Right ventricle myocardium inferior (tissue), 1 donor: ENCODE measurements around the gene OVOL3. TPM values are rescaled to one million over a fixed set of nuclear protein-coding genes. Genes with fewer than 3 reads are reported as not detected.
"Not testable (repeated sequence)": the region's sequence is repeated elsewhere in the genome, so short reads cannot be mapped to it uniquely, and the experiment has no call there.

Source experiments
- ATAC-seq: fragments of 200-7000 bp; cut with Tn5 transposase; one replicate; pipeline ENCODE4 v1.9.1; 2020; ENCODE audit warnings: mild to moderate bottlenecking, moderate library complexity
- DNase-seq: peaks from one replicate; pipeline ENCODE4 v3.0.0; 2021; ENCODE audit errors: missing footprints
- intact Hi-C: fragments of 100-400 bp; cut with DNase I; formaldehyde crosslinking; loops from one replicate; pipeline ENCODE4 v1.11.0; 2022
- total RNA-seq: library from RNA; stranded (reverse); fragmentation: NEBNext Ultra II Directional; extraction: Animal tissue kit (Norgen Biotek cat#: 25700); gene quantifications from one replicate; pipeline ENCODE4 v1.2.1, GENCODE V29; 2021
- donor health status: DM: no; HTN: yes; CAD: no; lungs with severe emphysema.

The OVOL3 gene
- total RNA-seq, 1 donor from 2014 or later: not detected

DNA sequence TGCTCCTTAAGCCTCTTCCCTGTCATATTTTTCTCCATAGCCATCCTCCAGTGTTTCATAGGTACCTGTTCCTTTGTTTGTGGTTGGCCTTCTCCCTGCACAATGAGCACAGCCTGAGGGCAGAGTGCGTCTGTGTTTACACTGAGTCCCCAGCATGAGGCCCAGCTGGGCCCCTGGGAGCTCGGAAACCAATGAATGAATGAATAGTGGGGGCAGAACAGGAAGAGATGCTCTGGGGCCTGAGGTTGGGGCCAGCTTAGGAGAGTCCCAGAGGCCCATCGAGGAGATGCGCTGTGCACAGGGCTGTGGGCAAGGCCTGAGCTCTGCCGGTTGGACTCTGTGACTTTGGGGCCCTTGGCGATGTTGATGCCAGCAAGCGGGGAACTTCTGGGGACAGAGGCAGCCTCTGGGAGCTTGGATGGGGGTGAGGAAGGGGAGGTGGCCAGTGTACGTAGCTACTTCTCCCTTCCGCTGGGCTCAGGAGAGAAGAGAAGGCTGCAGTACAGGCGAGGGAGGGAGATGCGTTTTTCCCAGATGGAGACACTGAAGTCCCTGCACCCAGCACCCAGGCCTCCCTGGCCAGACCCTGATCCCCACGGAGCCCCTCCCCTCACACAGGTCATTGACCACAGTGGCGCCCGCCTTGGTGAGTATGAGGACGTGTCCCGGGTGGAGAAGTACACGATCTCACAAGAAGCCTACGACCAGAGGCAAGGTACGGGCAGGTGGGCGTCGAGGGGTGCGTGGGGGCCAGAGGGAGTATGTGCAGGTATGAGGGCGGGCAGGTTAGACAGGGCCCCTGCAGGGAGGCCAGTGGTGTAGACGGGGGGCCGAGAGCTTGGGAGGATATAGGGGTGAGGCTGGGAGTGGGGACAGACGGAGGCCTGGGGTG, 9.4 kb downstream of the OVOL3 start:
- no peak for DNase-seq
- no peak for ATAC-seq
- intact Hi-C loops: no loop called here

DNA sequence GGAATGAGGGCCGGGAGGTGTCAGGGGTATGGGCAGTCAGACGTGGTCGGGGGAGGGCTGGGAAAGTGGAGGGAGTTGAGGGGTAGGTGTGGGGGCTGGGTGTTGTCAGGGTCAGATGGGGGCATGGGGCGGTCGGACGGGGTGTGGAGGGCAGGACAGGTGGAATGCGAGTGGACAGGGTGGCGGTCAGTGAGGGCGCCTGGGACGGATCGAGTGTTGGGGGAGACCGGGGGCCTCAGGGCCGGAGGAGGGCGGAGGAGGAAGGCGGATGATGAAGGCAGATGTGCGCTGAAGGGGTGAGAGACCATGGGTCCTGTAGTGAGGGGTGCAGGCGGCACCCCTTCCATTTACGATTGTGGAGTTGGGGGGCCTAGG, 10.0 kb downstream of the OVOL3 start:
- DNase-seq: no peak
- no peak for ATAC-seq
- intact Hi-C loops: no loop called here

DNA sequence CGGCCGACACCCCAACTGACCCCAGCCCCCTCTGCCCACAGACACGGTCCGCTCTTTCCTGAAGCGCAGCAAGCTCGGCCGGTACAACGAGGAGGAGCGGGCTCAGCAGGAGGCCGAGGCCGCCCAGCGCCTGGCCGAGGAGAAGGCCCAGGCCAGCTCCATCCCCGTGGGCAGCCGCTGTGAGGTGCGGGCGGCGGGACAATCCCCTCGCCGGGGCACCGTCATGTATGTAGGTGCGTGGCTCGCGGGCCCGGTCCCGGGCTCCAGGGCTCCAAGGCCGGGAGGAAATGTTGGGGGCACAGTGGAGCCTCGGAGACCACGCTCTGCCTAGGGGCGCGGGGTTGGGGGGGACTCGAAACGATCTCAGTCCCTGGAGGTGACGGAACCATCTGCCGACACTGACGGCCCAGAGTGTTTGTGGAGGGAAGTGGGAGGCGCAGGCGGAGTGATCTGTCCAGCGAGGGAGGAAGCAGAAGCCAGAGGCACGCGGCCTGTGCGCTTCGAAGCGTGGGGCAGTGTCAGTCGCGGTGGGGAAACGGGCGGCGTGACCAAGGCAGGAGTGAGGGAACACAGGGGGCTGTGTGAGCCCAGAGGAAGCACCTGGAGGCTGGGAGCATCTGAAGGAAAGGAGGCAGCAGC, 10.7 kb downstream of the OVOL3 start:
- ATAC-seq: no peak
- intact Hi-C loops: no loop called here
- peak; percentile 58 for DNase-seq

DNA sequence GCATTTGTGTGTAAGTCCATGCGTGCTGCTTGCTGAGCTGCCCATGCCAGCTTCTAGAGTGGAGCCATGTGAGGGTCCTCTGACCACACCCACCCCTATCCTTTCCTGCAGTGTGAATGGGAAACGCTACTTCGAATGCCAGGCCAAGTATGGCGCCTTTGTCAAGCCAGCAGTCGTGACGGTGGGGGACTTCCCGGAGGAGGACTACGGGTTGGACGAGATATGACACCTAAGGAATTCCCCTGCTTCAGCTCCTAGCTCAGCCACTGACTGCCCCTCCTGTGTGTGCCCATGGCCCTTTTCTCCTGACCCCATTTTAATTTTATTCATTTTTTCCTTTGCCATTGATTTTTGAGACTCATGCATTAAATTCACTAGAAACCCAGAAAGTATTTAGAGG, 14.6 kb downstream of the OVOL3 start:
- ATAC-seq (no peak), DNase-seq (peak; percentile 35)
- intact Hi-C loops: no loop called here

DNA sequence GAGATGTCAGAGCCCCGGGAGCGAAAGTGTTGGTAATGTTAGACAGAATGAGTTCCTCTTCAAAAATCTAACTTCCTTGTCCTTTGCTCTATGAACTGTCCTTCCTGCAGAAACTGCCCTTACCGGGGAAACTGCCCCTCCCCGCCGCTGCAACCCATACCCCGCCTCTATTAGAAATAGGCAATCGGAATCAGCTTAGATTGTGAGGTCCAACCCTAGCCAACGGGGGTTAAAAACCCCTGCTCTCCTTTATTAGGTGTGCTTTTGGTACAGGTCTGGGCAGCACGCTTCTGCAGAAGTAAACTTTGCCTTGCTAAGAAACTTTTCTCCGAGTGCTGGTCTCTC, 17.4 kb downstream of the OVOL3 start:
- intact Hi-C loops: loop anchor here (1.0 kb wide), 1 partner anchor 24 kb away; the partner anchor contains the start of gene COX7A1
- DNase-seq: no peak

DNA sequence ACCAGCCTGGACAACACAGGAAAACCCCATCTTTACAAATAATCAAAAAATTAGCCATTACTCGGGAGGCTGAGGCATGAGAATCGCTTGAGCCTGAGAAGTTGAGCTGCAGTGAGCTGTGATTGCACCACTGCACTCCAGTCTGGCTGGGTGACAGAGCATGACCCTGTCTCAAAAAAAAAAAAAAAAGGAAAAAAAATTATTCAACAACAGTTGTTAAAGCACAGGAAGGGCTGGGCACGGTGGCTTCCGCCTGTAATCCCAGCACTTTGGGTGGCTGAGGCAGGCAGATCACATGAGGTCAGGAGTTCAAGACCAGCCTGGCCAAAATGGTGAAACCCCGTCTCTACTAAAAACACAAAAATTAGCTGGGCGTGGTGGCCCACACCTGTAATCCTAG, 20.3 kb downstream of the OVOL3 start:
- intact Hi-C loops, ATAC-seq: not testable (repeated sequence)
- DNase-seq: peak; percentile 75

More for the DNA sequence above, 17.4 kb downstream of the OVOL3 start:
- peak; percentile 5 for ATAC-seq

DNA sequence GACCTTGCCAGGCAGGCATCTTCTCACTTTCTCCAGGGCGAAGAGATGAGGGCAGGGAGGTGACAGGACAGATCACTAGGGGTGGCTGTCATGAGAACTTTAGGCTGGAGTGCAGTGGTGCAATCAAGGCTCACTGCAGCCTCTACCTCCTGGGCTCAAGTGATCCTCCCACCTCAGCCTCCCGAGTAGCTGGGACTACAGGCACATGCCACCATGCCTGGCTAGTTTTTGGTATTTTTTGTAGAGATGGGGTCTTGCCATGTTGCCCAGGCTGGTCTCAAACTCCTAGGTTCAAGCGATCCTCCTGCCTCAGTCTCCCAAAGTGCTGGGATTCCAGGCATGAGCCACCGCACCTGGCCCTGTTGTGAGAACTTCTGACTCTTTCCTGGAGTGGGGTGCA, 23.9 kb downstream of the OVOL3 start:
- DNase-seq, ATAC-seq, intact Hi-C loops: not testable (repeated sequence)

DNA sequence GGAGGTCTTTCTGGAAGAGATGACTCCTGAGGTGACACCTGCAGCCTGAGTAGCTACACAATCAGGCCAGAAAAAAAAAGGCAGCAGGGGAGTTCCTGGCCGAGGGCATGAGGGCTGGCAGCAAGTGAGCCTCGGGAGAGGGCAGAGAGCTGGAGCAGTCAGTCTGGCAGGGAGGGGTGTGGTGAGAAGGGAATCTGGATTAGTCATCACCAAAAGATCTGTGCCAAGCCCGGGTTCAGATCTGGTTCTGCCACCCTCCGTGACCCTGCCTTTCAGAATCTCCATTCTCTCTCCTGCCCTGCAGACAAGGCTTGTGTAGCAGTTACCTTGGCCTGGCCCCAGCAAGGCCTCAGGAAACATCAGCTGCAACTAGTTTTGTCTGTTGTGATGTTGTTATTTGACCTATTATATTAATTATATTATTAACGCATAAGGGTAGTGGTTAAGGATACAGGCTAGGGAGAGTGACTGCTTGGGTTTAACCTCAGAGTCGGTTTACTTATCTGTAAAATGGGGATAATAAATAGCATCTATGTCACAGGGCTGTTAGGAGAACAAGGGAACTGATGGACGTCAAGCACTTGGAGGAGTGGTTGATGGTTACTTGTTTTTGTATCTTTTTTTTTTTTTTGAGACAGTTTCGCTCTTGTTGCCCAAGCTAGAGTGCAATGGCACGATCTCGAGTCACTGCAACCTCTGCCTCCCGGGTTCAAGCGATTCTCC, 26.2 kb downstream of the OVOL3 start:
- intact Hi-C loops: no loop called here
- DNase-seq: no peak
- ATAC-seq: no peak

DNA sequence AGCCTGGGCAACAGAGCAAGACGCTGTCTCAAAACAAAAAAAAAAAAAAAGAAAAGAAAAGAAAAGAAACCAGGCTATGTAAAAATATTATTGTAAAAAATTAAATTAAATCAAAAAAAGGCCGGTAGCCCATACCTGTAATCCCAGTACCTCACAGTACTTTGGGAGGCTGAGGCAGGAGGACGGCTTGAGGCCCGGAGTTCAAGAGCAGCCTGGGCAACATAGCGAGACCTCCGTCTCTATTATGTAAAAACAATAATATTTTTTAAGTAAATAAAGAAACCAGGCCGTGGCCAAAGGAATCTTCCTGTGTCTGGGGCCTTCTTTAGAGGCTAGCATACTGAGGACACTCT, 28.2 kb downstream of the OVOL3 start:
- DNase-seq (no peak), ATAC-seq (no peak)
- intact Hi-C loops: no loop called here

DNA sequence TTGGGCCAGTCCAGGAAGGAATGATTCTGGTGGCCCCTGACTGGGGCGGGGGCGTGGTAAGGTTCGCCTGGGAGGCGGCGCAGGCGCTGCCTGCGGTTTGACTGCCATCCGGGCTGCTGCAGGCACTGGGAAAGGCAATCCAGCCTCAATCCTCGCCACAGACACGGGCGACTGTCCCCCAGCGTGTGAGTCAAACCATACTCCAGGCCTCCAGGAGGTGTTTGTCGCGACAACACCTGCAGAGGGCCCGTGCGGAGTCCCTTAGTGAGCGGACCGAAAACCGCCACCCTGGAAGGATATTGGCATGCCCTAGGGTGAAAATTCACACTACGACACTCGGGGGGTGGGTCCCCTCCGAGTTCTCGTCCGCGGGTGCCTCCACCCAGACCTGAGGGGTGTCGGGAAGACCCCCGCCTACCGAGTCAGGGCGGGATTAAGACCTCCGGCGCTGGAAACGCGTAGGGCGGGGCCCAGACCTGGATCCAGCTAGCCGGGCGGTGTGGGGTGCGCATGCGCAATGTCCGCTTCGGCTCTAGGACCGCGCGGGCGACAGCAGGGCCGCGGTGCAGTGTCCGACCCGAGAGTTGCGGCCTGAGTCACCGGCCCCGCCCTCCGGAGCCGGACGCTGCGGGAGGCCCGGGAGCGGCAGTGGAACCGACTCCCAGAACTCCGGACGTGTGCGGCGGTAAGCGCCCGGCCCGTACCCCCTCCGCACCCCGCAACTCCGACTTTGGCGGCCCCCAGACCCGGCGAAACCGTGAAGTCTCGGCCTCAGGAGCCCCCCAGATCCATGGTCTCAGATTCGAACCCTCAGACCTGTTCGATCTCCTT, 28.7 kb downstream of the OVOL3 start, which contains the start of gene CAPNS1:
CAPNS1 (plus strand) TSS at position 594 of the 831 bp plus-strand sequence. CDS start 946 bp downstream, outside the sequence.
- intact Hi-C loops: loop anchor here (1.0 kb wide), 1 partner anchor 13 kb away; the partner anchor contains the start of gene COX7A1
- peak; percentile 93 for ATAC-seq
- peak; percentile 99 for DNase-seq

DNA sequence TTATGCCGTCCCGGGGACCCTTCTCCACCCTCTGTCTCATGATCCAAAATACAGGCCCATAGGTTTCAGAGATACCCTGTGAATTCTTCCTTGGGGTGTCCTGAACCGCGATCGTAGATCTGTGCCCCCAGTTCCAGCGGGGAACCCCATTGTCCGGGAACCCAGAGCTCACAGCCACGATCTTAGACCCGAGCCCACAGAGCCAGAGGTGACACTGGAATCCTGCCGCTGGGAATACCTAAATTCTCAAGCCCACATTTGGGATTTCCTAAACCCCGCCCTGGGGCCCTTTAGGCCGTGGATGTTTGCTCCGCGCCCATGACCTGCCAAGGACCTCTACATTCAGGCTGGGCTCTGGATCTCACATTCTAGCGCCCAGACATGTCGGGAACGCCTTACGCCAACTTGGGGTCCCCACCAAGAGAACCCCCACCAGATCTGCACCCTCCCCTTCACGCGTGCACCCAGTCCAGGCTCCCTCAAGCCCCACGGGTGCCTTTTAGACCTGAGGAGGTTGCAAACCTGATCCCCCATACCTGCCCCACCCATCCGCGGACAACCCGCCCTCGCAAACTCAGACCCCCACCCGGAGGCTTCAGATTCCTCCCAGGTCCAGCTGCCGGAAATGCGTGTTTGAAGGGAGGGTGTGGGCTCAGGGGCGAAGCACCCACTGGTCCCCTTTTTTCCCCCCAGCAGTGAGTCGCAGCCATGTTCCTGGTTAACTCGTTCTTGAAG, 29.5 kb downstream of the OVOL3 start:
- peak; percentile 12 for ATAC-seq
- no peak for DNase-seq
- intact Hi-C loops: loop anchor here (1.0 kb wide), 1 partner anchor 12 kb away; the partner anchor contains the start of gene COX7A1

DNA sequence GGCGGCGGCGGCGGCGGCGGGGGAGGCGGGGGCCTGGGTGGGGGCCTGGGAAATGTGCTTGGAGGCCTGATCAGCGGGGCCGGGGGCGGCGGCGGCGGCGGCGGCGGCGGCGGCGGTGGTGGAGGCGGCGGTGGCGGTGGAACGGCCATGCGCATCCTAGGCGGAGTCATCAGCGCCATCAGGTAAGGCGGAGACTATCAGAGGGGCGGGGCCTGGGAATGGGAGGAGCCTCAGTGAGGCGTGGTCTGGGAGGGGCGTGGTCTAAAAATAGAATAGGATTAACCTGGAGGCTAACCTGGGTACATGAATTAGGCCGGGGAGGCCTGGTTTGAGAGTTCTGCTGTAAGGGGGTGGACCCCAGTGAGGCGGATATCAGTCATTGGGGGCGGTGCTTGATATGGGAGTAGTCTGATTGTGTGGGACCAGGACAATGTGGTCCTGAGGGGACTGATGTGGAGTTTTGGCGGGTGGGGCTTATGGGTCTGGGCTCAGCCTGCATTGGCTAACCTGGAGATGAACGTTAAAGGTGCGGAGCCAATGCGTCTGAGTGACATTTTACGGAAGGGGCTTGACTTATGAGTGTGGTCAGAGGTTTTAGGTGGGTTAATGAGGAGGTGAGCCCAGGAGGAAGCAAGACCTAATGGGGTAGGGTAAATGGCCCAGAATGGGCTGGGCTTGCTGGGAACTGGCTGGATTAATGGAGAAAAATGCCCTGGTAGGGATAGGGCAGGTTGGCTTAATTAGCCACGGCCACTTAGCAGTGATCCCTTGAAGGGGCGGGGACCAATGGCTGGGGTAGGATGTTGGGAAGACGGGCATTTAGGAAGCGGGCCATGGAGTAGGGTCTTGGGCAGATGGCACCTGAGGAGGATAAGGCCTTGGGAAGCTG, 30.3 kb downstream of the OVOL3 start:
- ATAC-seq (peak; percentile 71), DNase-seq (peak; percentile 92)
- intact Hi-C loops: no loop called here

DNA sequence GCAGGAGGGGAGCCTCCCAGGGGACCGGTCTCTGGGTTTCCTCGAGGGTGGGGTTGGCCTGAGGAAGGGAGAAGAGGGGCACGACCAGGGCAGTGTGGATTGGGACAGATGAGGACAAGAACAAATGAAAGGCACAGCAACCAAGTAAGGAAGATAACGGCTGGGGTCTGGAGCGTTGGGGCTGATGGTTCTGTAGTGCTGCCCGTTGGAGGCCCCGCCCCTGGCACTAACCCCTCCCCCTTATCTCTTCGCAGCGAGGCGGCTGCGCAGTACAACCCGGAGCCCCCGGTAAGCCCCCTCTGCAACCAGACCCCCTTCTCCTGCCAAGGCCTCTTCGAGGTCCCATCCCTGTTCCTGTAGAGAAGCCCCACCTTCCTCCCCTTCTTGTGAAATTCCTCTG, 31.1 kb downstream of the OVOL3 start:
- DNase-seq (no peak), ATAC-seq (no peak)
- intact Hi-C loops: no loop called here

DNA sequence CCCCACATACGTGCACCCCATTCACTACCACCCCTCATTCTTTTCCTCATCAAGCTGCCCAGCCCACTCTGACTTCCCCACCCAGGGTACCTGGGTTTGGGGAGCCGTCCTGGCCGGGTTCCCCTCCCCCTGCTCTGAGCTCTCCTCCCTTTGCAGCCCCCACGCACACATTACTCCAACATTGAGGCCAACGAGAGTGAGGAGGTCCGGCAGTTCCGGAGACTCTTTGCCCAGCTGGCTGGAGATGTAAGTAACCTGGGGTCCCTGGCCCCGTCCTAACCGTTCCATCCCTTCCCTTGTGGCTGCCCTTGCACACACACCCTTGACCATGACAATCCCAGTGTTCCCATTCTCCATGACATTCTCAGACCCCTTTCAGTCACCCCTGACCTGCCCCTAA, 31.6 kb downstream of the OVOL3 start:
- DNase-seq (no peak), ATAC-seq (no peak)
- intact Hi-C loops: no loop called here

DNA sequence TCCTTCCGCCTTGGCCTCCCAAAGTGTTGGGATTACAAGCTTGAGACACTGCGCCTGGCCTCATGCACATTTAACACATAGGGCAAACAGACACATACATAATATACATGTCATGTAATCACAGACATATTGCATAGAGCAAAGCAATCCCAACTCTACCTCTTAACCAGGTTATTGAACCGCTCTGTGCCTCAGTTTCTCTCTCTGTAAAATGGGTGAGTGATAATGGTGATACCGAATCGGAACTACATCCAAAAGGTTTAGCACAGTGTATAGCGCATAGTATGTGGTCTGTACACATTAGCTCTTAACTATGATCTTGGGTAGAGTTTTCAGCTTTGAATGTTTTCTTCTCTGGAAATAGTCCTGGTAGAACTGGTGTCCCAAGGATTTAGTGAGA, 33.7 kb downstream of the OVOL3 start:
- intact Hi-C loops: no loop called here
- DNase-seq (no peak), ATAC-seq (no peak)

DNA sequence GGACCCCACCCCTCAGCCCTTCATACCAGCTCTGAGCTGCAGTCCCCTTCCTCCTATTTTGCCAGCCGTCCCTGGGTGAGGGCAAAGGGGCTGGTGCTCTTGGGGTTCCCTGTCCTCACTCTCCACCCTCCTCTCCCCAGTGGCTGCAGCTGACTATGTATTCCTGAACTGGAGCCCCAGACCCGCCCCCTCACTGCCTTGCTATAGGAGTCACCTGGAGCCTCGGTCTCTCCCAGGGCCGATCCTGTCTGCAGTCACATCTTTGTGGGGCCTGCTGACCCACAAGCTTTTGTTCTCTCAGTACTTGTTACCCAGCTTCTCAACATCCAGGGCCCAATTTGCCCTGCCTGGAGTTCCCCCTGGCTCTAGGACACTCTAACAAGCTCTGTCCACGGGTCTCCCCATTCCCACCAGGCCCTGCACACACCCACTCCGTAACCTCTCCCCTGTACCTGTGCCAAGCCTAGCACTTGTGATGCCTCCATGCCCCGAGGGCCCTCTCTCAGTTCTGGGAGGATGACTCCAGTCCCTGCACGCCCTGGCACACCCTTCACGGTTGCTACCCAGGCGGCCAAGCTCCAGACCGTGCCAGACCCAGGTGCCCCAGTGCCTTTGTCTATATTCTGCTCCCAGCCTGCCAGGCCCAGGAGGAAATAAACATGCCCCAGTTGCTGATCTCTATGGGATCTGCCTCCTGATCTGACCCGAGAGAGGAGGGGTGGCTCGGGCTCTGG, 38.9 kb downstream of the OVOL3 start:
- intact Hi-C loops: no loop called here
- DNase-seq: no peak
- peak; percentile 4 for ATAC-seq
